Endodermal cell (in vitro differentiated cells): ENCODE results near the gene SORCS2. TPM values are rescaled to one million over a fixed set of nuclear protein-coding genes. Genes with fewer than 3 reads are reported as not detected.

Experiments used
- DNase-seq: peaks from one replicate; pipeline ENCODE4 v3.0.0-alpha.2; 2017
- H3K27ac ChIP-seq: 2 replicates; pipeline ENCODE4 v1.5.1; 2013; ENCODE audit warnings: mild to moderate bottlenecking, low read depth, low read length, moderate library complexity
- H3K27me3 ChIP-seq: 2 replicates; pipeline ENCODE4 v1.6.1; 2013; ENCODE audit warnings: mild to moderate bottlenecking, low read length, moderate library complexity; ENCODE audit not compliant: insufficient read depth, control insufficient read depth, poor library complexity, severe bottlenecking
- H3K36me3 ChIP-seq: 2 replicates; pipeline ENCODE4 v1.7.0; 2013; ENCODE audit warnings: mild to moderate bottlenecking, low read length, moderate library complexity; ENCODE audit not compliant: control insufficient read depth, insufficient read depth
- H3K4me1 ChIP-seq: one replicate; pipeline ENCODE4 v1.7.0; 2013; ENCODE audit warnings: low read length; ENCODE audit not compliant: control insufficient read depth, insufficient read depth
- H3K4me3 ChIP-seq: 2 replicates; pipeline ENCODE4 v1.5.1; 2013; ENCODE audit warnings: mild to moderate bottlenecking, low read length, moderate library complexity
- H3K9ac ChIP-seq: 2 replicates; pipeline ENCODE4 v1.6.1; 2013; ENCODE audit warnings: mild to moderate bottlenecking, low read length, moderate library complexity; ENCODE audit not compliant: poor library complexity, severe bottlenecking; ENCODE audit errors: extremely low read depth
- H3K9me3 ChIP-seq: 2 replicates; pipeline ENCODE4 v1.6.1; 2013; ENCODE audit warnings: mild to moderate bottlenecking, low read length, moderate library complexity; ENCODE audit not compliant: control insufficient read depth
- H3K27ac Mint-ChIP-seq: 2 replicates; pipeline ENCODE4 v1.8.0; 2020; ENCODE audit warnings: mixed read lengths
- H3K27me3 Mint-ChIP-seq: 2 replicates; pipeline ENCODE4 v1.8.0; 2021; ENCODE audit warnings: mild to moderate bottlenecking, mixed read lengths; ENCODE audit not compliant: insufficient read depth
- H3K36me3 Mint-ChIP-seq: 2 replicates; pipeline ENCODE4 v1.8.0; 2020; ENCODE audit warnings: low read depth, mixed read lengths
- H3K4me1 Mint-ChIP-seq: 2 replicates; pipeline ENCODE4 v1.8.0; 2020; ENCODE audit warnings: mixed read lengths
- H3K4me3 Mint-ChIP-seq: 2 replicates; pipeline ENCODE4 v1.8.0; 2020; ENCODE audit warnings: mild to moderate bottlenecking, moderate library complexity, mixed read lengths
- H3K9me3 Mint-ChIP-seq: 2 replicates; pipeline ENCODE4 v1.8.0; 2020; ENCODE audit warnings: mild to moderate bottlenecking, mixed read lengths
- WGBS, 2 experiments: methylation state at CpG; one replicate each; pipeline versions ENCODE4 v1.1.5 to v1.1.7; 2013; ENCODE audit warnings: missing lambda C conversion rate in 2 of 2, mixed read lengths in 1 of 2; ENCODE audit not compliant: insufficient coverage in 1 of 2, insufficient read length in 1 of 2; 5-methylcytosine and 5-hydroxymethylcytosine counted together
- total RNA-seq, 2 donors: library from RNA; stranded (reverse); fragmentation: NEBNext Ultra II Directional in 1 of 2; extraction: Animal tissue kit (Norgen Biotek cat#: 25700) in 1 of 2; gene quantifications; 2 replicates in 1 of 2; 3 replicates in 1 of 2; pipeline ENCODE4 v1.2.1, GENCODE V29; 2021
- TF ChIP-seq, protein P1 (sequence below): fragments of 200-600 bp; sonication (generic); conservative IDR thresholded peaks from 2 replicates; pipeline ENCODE4 v1.5.0; 2021; ENCODE audit warnings: antibody characterized with exemption, mild to moderate bottlenecking

The SORCS2 gene
- total RNA-seq, 2 donors from 2014 or later: 1.4 to 1.9 TPM

DNA sequence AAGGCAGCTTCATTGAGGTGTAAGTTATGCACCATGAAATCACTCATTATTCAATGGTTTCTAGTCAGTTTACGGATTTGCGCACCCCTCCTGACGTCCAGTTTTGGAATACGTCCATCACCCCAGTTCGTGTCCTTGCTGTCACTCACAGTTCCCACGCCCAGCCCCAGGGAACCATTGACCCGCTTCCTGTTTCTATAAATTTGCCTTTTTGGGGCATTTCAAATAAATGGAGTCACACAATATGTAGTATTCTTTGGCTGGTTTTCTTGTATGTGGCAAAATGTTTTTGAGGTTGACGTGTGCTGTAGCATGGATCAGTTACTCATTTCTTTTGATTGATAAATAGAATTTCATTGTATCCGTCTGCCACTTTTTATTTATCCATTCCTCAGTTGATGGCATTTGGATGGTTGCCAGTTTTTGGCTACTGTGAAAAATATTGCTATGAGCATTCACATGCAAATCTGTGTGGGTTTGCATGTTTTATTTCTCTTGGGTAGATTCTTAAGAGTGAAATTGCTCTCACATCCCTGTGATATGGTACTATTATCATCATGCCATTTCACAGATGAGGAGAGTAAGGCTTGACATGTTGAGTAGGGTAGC lies 18.4 kb upstream of the SORCS2 start:
- H3K36me3 Mint-ChIP-seq: no peaks in the 10 kb centered on the region
- H3K9me3 Mint-ChIP-seq: no peaks in the 10 kb centered on the region
- Histone ChIP-seq H3K27me3 (no peaks in the 10 kb centered on the region), H3K9ac (no peak overlapping the region), H3K9me3 (peaks cover 1% of the 10 kb centered on the region), H3K36me3 (no peaks in the 10 kb centered on the region), H3K4me1 (no peaks in the 10 kb centered on the region), H3K4me3 (no peak overlapping the region), H3K27ac (no peak overlapping the region)
- WGBS, 2 experiments: 82 to 91% methylated on average over 5 to 9 of the region's 9 CpGs
- H3K27ac Mint-ChIP-seq: no peak overlapping the region
- peaks cover 2% of the 10 kb centered on the region for H3K27me3 Mint-ChIP-seq
- H3K4me3 Mint-ChIP-seq: no peak overlapping the region
- no peaks in the 10 kb centered on the region for H3K4me1 Mint-ChIP-seq
- DNase-seq: no peak
- TF ChIP-seq, protein P1, sequence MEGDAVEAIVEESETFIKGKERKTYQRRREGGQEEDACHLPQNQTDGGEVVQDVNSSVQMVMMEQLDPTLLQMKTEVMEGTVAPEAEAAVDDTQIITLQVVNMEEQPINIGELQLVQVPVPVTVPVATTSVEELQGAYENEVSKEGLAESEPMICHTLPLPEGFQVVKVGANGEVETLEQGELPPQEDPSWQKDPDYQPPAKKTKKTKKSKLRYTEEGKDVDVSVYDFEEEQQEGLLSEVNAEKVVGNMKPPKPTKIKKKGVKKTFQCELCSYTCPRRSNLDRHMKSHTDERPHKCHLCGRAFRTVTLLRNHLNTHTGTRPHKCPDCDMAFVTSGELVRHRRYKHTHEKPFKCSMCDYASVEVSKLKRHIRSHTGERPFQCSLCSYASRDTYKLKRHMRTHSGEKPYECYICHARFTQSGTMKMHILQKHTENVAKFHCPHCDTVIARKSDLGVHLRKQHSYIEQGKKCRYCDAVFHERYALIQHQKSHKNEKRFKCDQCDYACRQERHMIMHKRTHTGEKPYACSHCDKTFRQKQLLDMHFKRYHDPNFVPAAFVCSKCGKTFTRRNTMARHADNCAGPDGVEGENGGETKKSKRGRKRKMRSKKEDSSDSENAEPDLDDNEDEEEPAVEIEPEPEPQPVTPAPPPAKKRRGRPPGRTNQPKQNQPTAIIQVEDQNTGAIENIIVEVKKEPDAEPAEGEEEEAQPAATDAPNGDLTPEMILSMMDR: no peak

- Mint-ChIP-seq H3K9me3 (peaks cover 6% of the 10 kb centered on the region), H3K27me3 (peaks cover 36% of the 10 kb centered on the region), H3K4me3 (no peak overlapping the region), H3K27ac (no peak overlapping the region), H3K36me3 (no peaks in the 10 kb centered on the region), H3K4me1 (no peaks in the 10 kb centered on the region)
- H3K4me3 ChIP-seq: peak overlapping the region; percentile 10
- TF ChIP-seq, protein P1: no peak
- no peak for DNase-seq
- H3K9ac ChIP-seq: no peak overlapping the region
- WGBS, 2 experiments: 100% methylated on average over 1 of the region's 1 CpG; no CpG with 5 or more reads in 1 of the 2 experiments
- H3K27me3 ChIP-seq: peaks cover 6% of the 10 kb centered on the region
- H3K4me1 ChIP-seq: no peaks in the 10 kb centered on the region
- H3K27ac ChIP-seq: no peak overlapping the region
- peaks cover 10% of the 10 kb centered on the region for H3K9me3 ChIP-seq
- no peaks in the 10 kb centered on the region for H3K36me3 ChIP-seq
Measured at GRCh38 chr4:7179158-7179557, 13.2 kb upstream of the SORCS2 start.

DNA sequence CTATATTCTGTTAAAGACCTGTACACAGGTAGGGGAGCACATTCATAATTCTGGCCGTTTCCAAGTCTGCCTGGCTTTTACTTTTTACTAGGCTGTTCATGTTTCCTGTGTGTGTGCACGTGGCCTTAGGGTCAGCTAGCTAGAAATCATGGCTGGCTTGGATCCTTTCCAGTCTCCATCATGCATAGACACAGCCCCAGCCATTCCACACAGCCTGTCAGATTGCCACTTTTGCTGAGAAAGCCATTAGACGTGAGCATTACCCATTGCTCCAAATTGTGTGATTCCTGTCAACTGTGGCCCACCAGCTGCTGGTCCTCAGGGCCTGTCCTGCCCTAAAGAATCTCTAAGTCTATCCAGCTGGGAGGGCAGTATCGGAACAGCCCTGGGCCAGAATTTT lies 11.4 kb upstream of the SORCS2 start:
- H3K4me1 ChIP-seq: no peaks in the 10 kb centered on the region
- H3K27me3 ChIP-seq: peaks cover 14% of the 10 kb centered on the region
- peak; percentile 26 for DNase-seq
- Mint-ChIP-seq H3K27ac (no peak overlapping the region), H3K27me3 (peaks cover 50% of the 10 kb centered on the region), H3K36me3 (no peaks in the 10 kb centered on the region), H3K4me3 (no peak overlapping the region), H3K9me3 (peaks cover 14% of the 10 kb centered on the region), H3K4me1 (no peaks in the 10 kb centered on the region)
- no peaks in the 10 kb centered on the region for H3K36me3 ChIP-seq
- 76 to 88% methylated on average over 3 to 4 of the region's 4 CpGs for WGBS, 2 experiments
- TF ChIP-seq, protein P1: no peak
- H3K9ac ChIP-seq: no peak overlapping the region
- no peak overlapping the region for H3K4me3 ChIP-seq
- no peak overlapping the region for H3K27ac ChIP-seq
- peaks cover 17% of the 10 kb centered on the region for H3K9me3 ChIP-seq
